ENCODE results near the gene USP15.
"Not testable (repeated sequence)": the region's sequence is repeated elsewhere in the genome, so short reads cannot be mapped to it uniquely, and the experiment has no call there.

The USP15 gene

DNA sequence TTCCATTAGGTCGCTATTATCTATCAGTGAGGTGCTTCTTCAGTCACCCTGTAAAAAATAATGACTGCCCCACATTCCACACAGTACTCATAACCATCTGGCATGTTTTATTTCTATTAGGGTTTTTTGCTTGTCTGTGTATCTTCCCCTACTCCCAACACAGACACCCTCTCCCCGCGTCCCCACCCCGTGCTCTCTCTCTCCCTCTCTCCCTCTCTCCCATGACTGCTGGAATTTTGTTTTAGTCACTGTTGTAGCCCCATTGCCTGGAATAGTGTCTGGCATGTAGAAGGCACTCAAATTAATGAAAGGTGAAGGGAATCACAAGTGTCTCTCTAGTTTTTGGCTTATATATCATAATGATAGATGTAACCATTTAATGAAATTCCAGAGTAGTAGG lies 103.3 kb downstream of the USP15 start:
- no peaks in the 10 kb centered on the region for H4K20me1 ChIP-seq (ENCODE audit: control insufficient read depth, insufficient read depth, low read depth, low read length)
- H3K36me3 ChIP-seq (ENCODE audit: control insufficient read depth, low read length) = peaks cover 11% of the 10 kb centered on the region
- no peak overlapping the region for H3K4me3 ChIP-seq (ENCODE audit: low read length)
- no peaks in the 10 kb centered on the region for H3K27me3 ChIP-seq (ENCODE audit: control insufficient read depth, low read length)
- H3F3A ChIP-seq (ENCODE audit: control insufficient read depth, insufficient read depth) = no peaks in the 10 kb centered on the region
- no peak for TF ChIP-seq EZH2phosphoT487 (IDR thresholded peaks at IDR 0.05; ENCODE audit: borderline replicate concordance, low read length)
- TF ChIP-seq, protein P1, sequence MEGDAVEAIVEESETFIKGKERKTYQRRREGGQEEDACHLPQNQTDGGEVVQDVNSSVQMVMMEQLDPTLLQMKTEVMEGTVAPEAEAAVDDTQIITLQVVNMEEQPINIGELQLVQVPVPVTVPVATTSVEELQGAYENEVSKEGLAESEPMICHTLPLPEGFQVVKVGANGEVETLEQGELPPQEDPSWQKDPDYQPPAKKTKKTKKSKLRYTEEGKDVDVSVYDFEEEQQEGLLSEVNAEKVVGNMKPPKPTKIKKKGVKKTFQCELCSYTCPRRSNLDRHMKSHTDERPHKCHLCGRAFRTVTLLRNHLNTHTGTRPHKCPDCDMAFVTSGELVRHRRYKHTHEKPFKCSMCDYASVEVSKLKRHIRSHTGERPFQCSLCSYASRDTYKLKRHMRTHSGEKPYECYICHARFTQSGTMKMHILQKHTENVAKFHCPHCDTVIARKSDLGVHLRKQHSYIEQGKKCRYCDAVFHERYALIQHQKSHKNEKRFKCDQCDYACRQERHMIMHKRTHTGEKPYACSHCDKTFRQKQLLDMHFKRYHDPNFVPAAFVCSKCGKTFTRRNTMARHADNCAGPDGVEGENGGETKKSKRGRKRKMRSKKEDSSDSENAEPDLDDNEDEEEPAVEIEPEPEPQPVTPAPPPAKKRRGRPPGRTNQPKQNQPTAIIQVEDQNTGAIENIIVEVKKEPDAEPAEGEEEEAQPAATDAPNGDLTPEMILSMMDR (IDR thresholded peaks at IDR 0.05; ENCODE audit: low read depth, low read length, poor library complexity, severe bottlenecking) = no peak
- H3K4me1 ChIP-seq (ENCODE audit: control insufficient read depth, low read length) = no peaks in the 10 kb centered on the region
- H3K4me2 ChIP-seq (ENCODE audit: low read length) = no peak overlapping the region
- no peaks in the 10 kb centered on the region for H3K9me2 ChIP-seq (replicated peaks; ENCODE audit: control insufficient read depth, low read length)
- no peaks in the 10 kb centered on the region for H3K9me3 ChIP-seq (ENCODE audit: control insufficient read depth, insufficient read depth, low read length)
- H3K79me2 ChIP-seq (ENCODE audit: control insufficient read depth, low read length) = peaks cover 8% of the 10 kb centered on the region; the same call in 1 of the 2 replicates
- no peak overlapping the region for H3K27ac ChIP-seq (ENCODE audit: low read depth, low read length)

DNA sequence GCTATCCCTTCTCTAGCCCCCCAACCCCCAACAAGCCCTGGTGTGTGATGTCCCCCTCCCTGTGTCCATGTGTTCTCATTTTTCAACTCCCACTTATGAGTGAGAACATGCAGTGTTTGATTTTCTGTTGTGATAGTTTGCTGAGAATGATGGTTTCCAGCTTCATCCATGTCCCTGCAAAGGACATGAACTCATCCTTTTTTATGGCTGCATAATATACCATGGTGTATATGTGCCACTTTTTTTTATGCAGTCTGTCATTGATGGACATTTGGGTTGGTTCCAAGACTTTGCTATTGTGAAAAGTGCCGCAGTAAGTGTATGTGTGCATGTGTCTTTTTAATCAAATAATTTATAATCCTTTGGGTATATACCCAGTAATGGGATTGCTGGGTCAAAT lies 104.5 kb downstream of the USP15 start:
- H3K27ac ChIP-seq (ENCODE audit: low read depth, low read length); H3K4me3 ChIP-seq (ENCODE audit: low read length); H3F3A ChIP-seq (ENCODE audit: control insufficient read depth, insufficient read depth); H3K4me1 ChIP-seq (ENCODE audit: control insufficient read depth, low read length); H3K9me3 ChIP-seq (ENCODE audit: control insufficient read depth, insufficient read depth, low read length); H4K20me1 ChIP-seq (ENCODE audit: control insufficient read depth, insufficient read depth, low read depth, low read length); H3K9me2 ChIP-seq (replicated peaks; ENCODE audit: control insufficient read depth, low read length); H3K27me3 ChIP-seq (ENCODE audit: control insufficient read depth, low read length); H3K36me3 ChIP-seq (ENCODE audit: control insufficient read depth, low read length); H3K4me2 ChIP-seq (ENCODE audit: low read length); H3K79me2 ChIP-seq (ENCODE audit: control insufficient read depth, low read length): not testable (repeated sequence)

DNA sequence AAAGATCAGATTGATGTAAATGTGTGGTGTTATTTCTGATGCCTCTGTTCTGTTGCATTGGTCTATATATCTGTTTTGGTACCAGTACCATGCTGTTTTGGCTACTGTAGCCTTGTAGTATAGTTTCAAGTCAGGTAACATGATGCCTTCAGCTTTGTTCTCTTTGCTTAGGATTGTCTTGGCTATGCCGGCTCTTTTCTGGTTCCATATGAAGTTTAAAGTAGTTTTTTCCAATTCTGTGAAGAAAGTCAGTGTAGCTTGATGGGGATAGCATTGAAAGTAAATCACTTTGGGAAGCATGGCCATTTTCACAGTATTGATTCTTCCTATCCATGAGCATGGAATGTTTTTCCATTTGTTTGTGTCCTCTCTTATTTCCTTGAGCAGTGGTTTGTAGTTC lies 105.6 kb downstream of the USP15 start:
- H3F3A ChIP-seq (ENCODE audit: control insufficient read depth, insufficient read depth); H3K27ac ChIP-seq (ENCODE audit: low read depth, low read length); H3K4me2 ChIP-seq (ENCODE audit: low read length); H3K79me2 ChIP-seq (ENCODE audit: control insufficient read depth, low read length); H3K9me2 ChIP-seq (replicated peaks; ENCODE audit: control insufficient read depth, low read length); H4K20me1 ChIP-seq (ENCODE audit: control insufficient read depth, insufficient read depth, low read depth, low read length); H3K4me1 ChIP-seq (ENCODE audit: control insufficient read depth, low read length); H3K27me3 ChIP-seq (ENCODE audit: control insufficient read depth, low read length); H3K4me3 ChIP-seq (ENCODE audit: low read length); H3K9me3 ChIP-seq (ENCODE audit: control insufficient read depth, insufficient read depth, low read length): not testable (repeated sequence)
- H3K36me3 ChIP-seq (ENCODE audit: control insufficient read depth, low read length) = peaks cover 13% of the 10 kb centered on the region

DNA sequence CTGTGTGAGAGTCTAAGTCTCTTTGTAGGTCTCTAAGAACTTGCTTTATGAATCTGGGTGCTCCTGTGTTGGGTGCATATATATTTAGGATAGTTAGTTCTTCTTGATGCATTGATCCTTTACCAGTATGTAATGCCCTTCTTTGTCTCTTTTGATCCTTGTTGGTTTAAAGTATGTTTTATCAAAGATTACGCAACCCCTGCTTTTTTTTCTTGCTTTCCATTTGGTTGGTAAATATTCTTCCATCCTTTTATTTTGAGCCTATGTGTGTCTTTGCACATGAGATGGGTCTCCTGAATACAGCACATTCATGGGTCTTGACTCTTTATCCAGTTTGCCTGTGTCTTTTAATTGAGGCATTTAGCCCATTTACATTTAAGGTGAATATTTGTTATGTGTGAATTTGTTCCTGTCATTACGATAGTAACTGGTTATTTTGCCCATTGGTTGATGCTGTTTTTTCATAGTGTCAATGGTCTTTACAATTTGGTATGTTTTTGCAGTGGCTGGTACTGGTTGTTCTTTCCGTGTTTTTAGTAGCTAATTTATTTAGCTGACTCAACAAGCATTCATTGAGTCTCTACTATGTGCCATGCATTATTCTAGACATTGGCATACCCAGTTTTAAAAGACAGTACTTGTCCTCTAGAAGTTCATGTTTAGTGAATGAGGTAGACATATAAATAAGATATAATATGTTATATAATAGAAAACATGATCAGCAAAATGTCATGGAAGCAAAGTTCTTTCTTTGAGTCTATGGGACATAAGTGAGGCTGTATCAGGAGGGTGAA lies 108.4 kb downstream of the USP15 start:
- not testable (repeated sequence) for H3K27ac ChIP-seq (ENCODE audit: low read depth, low read length); H4K20me1 ChIP-seq (ENCODE audit: control insufficient read depth, insufficient read depth, low read depth, low read length); H3K9me3 ChIP-seq (ENCODE audit: control insufficient read depth, insufficient read depth, low read length); H3K27me3 ChIP-seq (ENCODE audit: control insufficient read depth, low read length); H3K4me3 ChIP-seq (ENCODE audit: low read length); H3K4me2 ChIP-seq (ENCODE audit: low read length); H3F3A ChIP-seq (ENCODE audit: control insufficient read depth, insufficient read depth); H3K9me2 ChIP-seq (replicated peaks; ENCODE audit: control insufficient read depth, low read length); H3K4me1 ChIP-seq (ENCODE audit: control insufficient read depth, low read length); H3K79me2 ChIP-seq (ENCODE audit: control insufficient read depth, low read length)
- peaks cover 16% of the 10 kb centered on the region for H3K36me3 ChIP-seq (ENCODE audit: control insufficient read depth, low read length)

DNA sequence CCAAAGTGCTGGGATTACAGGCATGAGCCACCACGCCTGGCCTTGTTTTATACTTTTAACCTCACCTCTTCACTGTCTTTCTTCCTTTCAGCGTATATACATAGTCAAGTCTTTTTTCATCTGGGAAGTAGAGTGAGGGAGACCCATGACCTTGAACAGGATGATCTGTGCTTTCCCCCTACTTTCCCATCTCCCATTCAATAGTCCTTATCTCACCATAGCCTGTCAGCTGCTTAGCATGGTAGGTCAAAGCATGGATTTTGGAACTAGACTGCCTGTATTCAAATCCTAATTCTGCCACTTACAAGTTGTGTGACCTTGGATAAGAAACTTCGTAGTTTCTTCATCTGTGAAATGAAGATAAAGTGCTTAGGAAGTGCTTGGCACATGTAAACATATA lies 110.0 kb downstream of the USP15 start:
- no peaks in the 10 kb centered on the region for H3K27me3 ChIP-seq (ENCODE audit: control insufficient read depth, low read length)
- H3K9me3 ChIP-seq (ENCODE audit: control insufficient read depth, insufficient read depth, low read length) = no peaks in the 10 kb centered on the region
- H3K27ac ChIP-seq (ENCODE audit: low read depth, low read length) = no peak overlapping the region
- peaks cover 12% of the 10 kb centered on the region for H3K36me3 ChIP-seq (ENCODE audit: control insufficient read depth, low read length)
- H3F3A ChIP-seq (ENCODE audit: control insufficient read depth, insufficient read depth) = 0 out of 2 replicates have a peak, but pooled peaks cover 2% of the 10 kb centered on the region
- no peaks in the 10 kb centered on the region for H4K20me1 ChIP-seq (ENCODE audit: control insufficient read depth, insufficient read depth, low read depth, low read length)
- H3K4me2 ChIP-seq (ENCODE audit: low read length) = no peak overlapping the region
- peaks cover 5% of the 10 kb centered on the region; the same call in 1 of the 2 replicates for H3K79me2 ChIP-seq (ENCODE audit: control insufficient read depth, low read length)
- no peaks in the 10 kb centered on the region for H3K9me2 ChIP-seq (replicated peaks; ENCODE audit: control insufficient read depth, low read length)
- TF ChIP-seq, protein P1 (IDR thresholded peaks at IDR 0.05; ENCODE audit: low read depth, low read length, poor library complexity, severe bottlenecking) = no peak
- TF ChIP-seq EZH2phosphoT487 (IDR thresholded peaks at IDR 0.05; ENCODE audit: borderline replicate concordance, low read length) = no peak
- no peak overlapping the region for H3K4me3 ChIP-seq (ENCODE audit: low read length)
- H3K4me1 ChIP-seq (ENCODE audit: control insufficient read depth, low read length) = no peaks in the 10 kb centered on the region
